SK-N-DZ (cell line): ENCODE results near the gene AOC3.
"Not testable (repeated sequence)": the region's sequence is repeated elsewhere in the genome, so short reads cannot be mapped to it uniquely, and the experiment has no call there.

Experiments
- DNase-seq: peaks from one replicate; pipeline ENCODE4 v3.0.0-alpha.2; 2015; ENCODE audit warnings: low spot score

The AOC3 gene

DNA sequence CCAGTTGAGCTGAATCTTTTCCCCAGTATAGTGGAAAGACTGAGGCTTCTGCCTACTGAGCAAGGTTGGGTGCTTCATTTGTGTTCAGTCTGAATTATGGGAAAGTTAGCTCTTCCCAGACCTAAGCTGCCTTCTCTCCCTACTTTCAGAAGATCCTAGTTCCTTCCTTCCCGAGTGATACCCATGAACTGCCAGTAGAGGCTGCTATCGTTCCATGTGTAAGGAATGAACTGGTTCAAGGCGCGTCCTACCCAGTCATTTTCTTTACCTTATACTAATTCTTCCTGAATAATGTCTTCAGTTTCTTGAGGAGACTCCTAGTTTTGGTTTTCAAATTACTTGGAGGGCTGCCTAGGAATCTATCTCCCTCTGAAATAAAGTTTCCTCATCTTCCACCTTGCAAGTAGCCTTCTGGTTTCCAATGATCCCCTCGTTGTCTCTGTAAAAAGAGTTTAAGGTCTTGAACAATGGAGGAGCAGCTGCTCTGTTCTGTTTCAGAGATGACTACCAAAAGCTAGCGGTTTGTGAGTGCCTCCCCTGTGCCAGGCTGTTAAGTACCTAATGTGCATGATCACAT lies 7.6 kb upstream of the AOC3 start:
- DNase-seq: peak; percentile 57

DNA sequence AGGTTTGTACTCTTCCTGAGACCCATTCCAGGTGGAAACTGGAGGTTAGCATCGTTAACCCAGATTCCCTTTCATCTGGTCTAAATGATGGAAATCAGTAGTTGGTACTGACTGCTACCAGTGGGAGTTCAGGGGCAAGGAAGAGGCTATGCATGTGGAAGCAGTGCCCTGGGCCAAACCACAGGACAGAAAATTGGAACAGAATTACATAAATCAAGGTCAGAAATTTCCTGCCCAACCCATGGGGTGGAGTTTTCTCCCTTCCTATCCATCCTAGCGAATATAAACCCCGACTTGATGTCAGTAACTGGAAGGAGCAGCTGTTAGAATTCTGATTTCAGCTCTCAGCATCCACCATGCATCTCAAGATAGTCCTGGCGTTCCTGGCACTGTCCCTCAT lies 6.7 kb upstream of the AOC3 start, which contains the start of gene AOC2:
TSS of gene AOC2 (plus strand) at position 310 of the 400 bp plus-strand sequence. CDS start at position 357, 47 bp downstream.
- no peak for DNase-seq

DNA sequence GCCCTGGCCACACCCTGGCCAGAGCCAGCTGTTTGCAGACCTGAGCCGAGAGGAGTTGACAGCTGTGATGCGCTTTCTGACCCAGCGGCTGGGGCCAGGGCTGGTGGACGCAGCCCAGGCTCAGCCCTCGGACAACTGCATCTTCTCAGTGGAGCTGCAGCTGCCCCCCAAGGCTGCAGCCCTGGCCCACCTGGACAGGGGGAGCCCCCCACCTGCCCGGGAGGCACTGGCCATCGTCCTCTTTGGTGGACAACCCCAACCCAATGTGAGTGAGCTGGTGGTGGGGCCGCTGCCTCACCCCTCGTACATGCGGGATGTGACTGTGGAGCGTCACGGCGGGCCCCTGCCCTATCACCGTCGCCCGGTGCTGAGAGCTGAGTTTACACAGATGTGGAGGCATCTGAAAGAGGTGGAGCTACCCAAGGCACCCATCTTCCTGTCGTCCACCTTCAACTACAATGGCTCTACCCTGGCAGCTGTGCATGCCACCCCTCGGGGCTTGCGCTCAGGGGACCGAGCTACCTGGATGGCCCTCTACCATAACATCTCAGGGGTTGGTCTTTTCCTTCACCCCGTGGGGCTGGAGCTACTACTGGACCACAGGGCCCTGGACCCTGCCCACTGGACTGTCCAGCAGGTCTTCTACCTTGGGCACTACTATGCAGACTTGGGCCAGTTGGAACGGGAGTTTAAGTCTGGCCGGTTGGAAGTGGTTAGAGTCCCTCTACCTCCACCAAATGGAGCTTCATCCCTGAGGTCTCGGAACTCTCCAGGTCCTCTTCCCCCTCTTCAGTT lies 6.0 kb upstream of the AOC3 start:
- no peak for DNase-seq

DNA sequence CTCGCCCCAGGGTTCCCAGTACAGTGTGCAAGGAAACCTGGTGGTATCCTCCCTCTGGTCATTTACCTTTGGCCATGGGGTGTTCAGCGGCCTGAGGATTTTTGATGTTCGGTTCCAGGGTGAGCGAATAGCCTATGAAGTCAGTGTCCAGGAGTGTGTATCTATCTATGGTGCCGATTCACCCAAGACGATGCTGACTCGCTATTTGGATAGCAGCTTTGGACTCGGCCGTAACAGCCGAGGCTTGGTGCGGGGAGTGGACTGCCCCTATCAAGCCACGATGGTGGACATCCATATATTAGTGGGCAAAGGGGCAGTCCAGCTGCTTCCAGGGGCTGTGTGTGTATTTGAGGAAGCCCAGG lies 5.5 kb upstream of the AOC3 start:
- DNase-seq: no peak

GRCh38 chr17:42845918-42846593 lies 4.9 kb upstream of the AOC3 start:
- DNase-seq: no peak

- no peak for DNase-seq
Observed at GRCh38 chr17:42846594-42847280, 4.3 kb upstream of the AOC3 start.

DNA sequence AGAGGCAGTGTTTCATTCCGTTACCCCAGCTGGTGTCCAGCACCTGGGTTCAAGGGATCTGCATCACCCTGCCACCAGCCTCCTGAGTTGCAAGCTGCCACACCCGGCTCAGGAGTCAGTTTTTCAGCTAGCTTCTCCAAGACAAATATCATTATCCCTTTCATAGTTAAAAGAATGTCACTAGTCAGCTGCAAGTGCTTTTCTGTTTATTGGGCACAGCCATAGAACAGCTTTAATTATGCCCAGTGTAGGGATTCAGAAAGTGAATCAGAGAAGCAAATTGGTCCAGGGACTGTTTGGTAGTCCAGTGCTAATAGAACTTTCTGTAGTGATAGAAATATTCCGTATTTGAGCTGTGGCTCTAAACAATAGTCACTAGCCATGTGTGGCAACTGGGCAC lies 2.9 kb upstream of the AOC3 start:
- DNase-seq: no peak

DNA sequence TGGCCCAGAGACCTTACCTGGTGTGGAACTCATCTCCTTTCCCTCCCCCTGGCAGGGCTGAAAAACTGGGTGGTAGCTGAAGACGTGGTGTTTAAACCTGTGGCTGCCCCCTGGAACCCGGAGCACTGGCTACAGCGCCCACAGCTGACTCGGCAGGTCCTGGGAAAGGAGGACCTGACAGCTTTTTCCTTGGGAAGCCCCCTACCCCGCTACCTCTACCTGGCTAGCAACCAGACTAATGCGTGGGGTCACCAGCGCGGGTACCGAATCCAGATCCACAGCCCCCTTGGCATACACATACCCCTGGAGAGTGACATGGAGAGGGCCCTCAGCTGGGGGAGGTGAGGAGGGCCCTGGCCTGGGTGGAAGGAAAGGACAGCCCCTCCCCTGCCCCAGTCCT lies 2.0 kb upstream of the AOC3 start:
- DNase-seq: no peak

DNA sequence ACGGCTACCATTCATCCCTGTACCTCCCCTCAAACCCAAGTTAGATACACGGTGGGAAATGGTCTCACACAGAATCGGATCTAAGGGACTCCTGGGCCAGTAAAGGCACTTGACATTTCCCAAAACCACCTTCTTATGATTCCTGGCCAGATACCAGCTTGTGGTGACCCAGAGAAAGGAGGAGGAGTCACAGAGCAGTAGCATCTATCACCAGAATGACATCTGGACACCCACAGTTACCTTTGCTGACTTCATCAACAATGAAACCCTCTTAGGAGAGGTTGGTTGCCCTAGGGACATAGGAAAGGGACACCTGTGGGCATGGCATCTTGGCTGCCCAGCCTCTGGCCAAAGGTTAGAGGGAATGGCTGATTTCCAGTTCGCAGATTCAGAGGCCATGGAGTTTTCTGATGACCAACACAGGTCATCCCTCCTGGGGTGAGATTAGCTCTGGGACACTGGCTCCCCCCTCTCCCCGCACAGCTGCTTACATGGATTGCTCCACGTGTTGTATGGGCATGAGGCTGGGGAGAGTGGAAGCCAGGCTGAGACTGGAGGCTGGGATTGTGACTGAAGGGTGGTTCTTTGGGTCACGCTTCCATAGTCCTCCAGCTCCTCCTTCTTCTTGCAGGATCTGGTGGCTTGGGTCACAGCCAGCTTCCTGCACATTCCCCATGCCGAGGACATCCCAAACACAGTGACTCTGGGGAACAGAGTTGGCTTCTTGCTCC lies 1.4 kb upstream of the AOC3 start:
- DNase-seq: no peak

DNA sequence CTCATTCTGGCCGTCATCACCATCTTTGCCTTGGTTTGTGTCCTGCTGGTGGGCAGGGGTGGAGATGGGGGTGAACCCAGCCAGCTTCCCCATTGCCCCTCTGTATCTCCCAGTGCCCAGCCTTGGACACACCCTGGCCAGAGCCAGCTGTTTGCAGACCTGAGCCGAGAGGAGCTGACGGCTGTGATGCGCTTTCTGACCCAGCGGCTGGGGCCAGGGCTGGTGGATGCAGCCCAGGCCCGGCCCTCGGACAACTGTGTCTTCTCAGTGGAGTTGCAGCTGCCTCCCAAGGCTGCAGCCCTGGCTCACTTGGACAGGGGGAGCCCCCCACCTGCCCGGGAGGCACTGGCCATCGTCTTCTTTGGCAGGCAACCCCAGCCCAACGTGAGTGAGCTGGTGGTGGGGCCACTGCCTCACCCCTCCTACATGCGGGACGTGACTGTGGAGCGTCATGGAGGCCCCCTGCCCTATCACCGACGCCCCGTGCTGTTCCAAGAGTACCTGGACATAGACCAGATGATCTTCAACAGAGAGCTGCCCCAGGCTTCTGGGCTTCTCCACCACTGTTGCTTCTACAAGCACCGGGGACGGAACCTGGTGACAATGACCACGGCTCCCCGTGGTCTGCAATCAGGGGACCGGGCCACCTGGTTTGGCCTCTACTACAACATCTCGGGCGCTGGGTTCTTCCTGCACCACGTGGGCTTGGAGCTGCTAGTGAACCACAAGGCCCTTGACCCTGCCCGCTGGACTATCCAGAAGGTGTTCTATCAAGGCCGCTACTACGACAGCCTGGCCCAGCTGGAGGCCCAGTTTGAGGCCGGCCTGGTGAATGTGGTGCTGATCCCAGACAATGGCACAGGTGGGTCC lies 607 bp downstream of the AOC3 start:
- DNase-seq: not testable (repeated sequence)

- DNase-seq: no peak
Observed at GRCh38 chr17:42852351-42852750, 1.4 kb downstream of the AOC3 start.

DNA sequence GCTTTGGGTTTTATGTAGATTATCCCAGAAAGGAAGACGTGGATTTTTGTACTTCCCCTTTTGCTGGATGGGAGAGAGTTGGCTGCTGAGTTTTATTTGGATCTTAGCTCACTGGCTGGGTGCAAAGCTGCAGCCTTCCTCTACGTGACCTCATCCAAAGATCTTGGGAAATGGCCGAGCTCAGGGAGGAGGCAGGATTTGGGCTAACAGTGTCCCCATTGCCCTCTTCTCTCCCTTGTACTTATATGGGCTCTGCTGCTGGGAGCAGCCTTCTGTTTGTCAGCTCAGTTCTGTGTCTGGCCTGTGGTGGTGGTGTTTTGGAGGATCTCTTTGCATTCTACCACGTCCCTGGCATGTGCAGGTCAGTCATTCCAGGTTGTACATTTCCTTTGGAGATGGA lies 2.0 kb downstream of the AOC3 start:
- DNase-seq: no peak

DNA sequence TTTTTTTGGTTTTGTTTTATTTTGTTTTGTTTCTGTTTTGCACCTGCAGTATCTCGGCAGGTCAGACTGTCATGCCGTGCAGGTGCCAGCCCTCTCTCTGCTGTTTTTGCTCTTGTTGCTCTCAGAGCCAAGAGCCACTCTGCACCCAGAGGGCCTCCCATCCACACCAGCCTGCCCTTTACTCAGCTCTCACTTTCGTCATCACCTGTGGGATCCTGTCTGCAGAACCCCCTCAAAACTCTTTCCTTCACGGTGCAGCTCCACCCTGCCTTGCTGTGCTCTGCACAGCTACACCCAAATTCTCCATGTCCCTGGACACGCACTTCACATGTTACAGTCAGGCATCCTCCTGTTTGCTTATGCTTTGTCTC lies 2.6 kb downstream of the AOC3 start:
- DNase-seq: no peak

DNA sequence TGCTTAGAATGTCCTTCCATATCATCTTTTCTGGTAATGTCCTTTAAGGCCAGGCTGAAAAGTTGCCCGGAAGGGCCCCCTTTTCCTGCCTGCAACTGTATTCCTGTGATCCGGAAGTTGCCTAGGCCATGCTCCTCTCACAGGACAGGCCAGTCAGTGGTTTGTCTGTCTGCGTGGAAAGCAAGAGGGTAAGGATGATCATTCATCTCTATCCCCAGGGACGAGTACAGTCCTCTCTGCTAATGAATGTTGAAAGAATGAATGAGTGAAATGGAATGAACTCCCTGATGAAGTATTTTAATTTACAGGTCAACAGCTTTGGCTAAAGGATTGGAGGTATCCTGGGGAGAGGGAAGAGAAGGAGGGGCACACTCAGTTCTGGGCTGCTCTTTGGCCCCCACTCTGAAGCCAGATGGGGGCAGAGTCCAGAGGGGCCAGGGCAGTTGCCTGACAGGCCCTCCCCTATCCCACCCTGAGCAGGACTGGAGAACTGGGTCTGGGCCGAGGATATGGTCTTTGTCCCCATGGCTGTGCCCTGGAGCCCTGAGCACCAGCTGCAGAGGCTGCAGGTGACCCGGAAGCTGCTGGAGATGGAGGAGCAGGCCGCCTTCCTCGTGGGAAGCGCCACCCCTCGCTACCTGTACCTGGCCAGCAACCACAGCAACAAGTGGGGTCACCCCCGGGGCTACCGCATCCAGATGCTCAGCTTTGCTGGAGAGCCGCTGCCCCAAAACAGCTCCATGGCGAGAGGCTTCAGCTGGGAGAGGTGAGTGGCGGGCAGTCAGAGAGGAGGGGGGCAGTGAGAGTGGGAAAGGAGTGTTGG lies 3.2 kb downstream of the AOC3 start:
- no peak for DNase-seq

- DNase-seq: no peak
Observed at GRCh38 chr17:42855048-42855596, 4.1 kb downstream of the AOC3 start.

DNA sequence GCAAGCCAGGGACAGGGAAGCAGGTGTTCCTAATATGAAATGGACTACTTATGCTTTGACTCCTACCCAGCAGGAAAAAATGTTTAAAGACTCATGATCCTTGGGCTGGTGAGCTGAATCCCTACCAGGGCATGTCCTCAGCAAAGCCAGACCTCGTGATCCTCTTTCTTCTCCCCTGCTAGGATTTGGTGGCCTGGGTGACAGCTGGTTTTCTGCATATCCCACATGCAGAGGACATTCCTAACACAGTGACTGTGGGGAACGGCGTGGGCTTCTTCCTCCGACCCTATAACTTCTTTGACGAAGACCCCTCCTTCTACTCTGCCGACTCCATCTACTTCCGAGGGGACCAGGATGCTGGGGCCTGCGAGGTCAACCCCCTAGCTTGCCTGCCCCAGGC lies 5.1 kb downstream of the AOC3 start:
- DNase-seq: not testable (repeated sequence)

DNA sequence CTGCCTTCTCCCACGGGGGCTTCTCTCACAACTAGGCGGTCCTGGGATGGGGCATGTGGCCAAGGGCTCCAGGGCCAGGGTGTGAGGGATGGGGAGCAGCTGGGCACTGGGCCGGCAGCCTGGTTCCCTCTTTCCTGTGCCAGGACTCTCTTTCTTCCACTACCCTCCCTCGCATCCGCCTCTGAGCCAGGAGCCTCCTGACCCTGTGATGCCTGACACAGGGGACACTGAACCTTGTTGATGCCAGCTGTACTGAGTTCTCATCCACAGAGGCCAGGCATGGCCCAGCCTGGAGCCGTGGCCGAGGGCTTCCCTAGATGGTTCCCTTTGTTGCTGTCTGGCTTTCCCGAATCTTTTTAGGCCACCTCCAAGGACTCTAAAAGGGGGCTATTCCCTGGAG lies 5.5 kb downstream of the AOC3 start:
- not testable (repeated sequence) for DNase-seq

GRCh38 chr17:42857389-42857788 lies 6.4 kb downstream of the AOC3 start:
- DNase-seq: no peak

GRCh38 chr17:42865638-42866094 lies 14.7 kb downstream of the AOC3 start:
- no peak for DNase-seq
